ENCODE data around the gene RBM38. TPM values are rescaled to one million over a fixed set of nuclear protein-coding genes. Genes with fewer than 3 reads are reported as not detected.
"Not testable (repeated sequence)": the region's sequence is repeated elsewhere in the genome, so short reads cannot be mapped to it uniquely, and the experiment has no call there.

The RBM38 gene
- total RNA-seq = 10 to 100 TPM; 26.5 to 32.7 TPM
- long read RNA-seq, donor 1, transcript RBM38-203 (4 exons, 2,382 nt) = major isoform, 13 of 28 reads
- long read RNA-seq, donor 1, partial matches to known transcripts = 12 of 28 reads
- long read RNA-seq, donor 1, other reads (novel, unspliced or antisense) = 0 of 28 reads
- long read RNA-seq, donor 2, partial matches to known transcripts = 28 of 32 reads
- long read RNA-seq, donor 2, other reads (novel, unspliced or antisense) = 0 of 32 reads

DNA sequence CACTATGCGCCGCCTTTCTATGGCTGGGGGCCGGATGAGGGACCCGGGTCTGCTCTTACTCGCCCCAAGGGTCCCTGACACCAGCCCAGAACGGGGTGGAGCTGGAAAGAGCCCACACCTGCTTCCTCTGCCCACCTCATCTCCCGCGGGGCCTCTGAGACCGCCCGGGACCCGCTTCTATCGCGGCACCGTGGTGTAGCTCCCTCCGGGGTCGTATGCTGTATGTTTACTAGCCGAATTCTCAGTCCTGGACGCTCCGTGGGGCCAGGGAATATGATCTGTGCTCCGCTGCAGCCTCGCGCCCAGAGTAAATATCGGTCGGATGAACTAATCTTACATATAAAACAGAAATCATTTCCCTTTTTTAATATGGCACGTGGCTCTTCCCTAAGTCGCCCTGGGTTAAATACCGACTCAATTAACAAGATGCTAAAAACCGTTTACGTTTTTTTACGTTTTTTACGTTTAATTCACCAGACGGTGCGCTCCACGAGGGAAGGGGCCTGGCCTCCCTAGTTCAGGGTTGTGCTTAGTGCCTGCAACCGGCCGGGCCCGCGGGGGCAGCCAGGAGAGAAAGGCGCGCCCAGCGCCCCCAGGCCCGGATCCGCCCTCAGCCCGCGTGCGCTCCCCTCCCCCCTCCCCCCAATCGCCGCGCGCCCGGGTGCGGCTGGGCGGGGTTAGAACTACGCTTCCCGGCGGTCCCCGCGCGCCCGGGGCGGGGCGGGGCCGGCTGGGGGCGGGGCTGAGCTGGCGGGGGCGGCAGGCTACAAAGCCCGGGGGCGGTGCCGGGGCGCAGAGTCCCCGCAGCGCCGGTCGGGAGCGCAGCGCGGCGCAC is at the start of gene RBM38:
Gene RBM38, plus strand, starts transcription at position 793 of the 835 bp plus-strand sequence. CDS start 186 bp downstream, outside the sequence.
- peak; percentile 90 for DNase-seq (ENCODE audit: low spot score)
- intact Hi-C loops (cut with DNase I) = loop anchor here (5.0 to 10.0 kb wide), 2 partner anchors 51 to 54 kb away; no protein-coding TSS in a partner anchor

DNA sequence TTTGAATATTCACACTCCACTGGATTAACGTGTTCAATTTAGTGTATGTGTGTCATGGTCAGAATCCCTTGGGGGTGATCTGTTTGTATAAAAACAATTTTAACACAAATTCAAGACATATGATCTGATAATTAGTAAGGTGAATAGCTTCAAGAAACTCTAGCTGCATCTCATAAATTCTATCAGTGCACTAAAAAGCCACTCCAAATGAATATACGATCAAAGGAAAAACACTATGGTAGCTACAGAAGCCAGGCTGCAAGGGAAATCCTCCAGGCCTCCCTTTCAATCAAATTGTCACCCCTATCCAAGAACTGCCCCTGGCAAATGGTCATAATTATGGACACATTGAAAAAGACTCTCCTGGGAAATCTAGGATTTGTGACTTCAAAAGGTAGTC is 49.5 kb upstream of the RBM38 start:
- no peak for DNase-seq (ENCODE audit: low spot score)
- intact Hi-C loops (cut with DNase I) = no loop called here

DNA sequence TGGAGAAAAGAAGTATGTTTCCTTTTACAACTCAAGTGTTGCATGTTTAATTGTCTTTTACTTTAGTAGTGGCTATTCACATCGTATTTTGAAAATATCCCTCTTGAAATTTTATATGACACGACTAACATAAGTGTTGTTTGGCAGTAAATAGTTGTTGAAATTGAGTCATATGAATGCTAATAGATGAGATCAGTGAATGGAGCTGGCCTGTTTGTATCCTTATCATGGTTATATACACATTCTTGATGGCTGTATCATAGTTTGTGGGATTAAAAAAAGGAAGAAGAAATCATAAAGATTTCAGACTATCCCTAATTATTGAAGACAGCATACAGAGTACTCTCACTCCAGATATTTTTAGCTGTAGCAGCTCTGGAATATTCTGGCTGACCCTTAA is 48.4 kb upstream of the RBM38 start:
- no peak for DNase-seq (ENCODE audit: low spot score)
- intact Hi-C loops (cut with DNase I) = no loop called here

DNA sequence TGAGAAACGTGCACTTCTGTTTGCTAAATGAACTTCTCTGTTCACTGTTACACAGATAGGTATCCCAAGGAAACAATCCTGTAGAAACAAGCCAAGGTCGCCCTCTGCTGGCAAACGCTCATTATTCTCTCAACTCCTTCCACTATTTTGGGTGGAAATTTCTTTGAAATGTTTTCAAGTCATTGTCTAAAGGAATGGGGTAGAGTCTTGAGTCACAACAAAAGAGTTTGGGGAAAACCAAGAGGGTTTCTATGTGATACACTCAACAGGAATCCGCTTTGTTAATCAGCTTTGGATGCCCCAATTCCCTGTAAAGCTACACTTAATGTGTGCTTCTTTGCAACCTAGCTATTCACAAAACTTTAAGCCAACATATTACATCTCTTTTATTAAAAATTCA is 44.7 kb upstream of the RBM38 start:
- intact Hi-C loops (cut with DNase I) = loop anchor here (5.0 kb wide), 2 partner anchors 254 to 794 kb away; no protein-coding TSS in a partner anchor

DNA sequence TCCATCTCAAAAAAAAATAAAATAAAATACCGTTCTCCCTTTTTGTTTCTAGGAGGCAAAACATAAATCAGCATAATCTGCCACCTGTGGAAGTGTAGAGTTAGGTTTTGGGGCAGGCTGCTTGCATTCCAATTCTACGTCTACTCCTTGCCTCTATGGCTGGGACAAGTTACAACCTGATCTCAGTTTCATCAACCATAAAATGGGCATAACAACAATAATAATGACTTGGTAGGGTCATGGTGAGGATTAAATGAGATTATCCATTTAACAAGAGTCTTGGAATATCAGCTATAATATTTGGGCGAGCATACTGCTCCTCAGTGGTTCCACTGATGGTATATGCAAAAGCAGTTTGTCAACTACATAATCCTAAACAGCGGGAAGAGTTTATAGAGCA is 43.8 kb upstream of the RBM38 start:
- DNase-seq (ENCODE audit: low spot score) = no peak
- intact Hi-C loops (cut with DNase I) = loop anchor here (5.0 kb wide), 2 partner anchors 255 to 795 kb away; no protein-coding TSS in a partner anchor

More for the DNA sequence above, 44.7 kb upstream of the RBM38 start:
- DNase-seq (ENCODE audit: low spot score) = peak; percentile 93

DNA sequence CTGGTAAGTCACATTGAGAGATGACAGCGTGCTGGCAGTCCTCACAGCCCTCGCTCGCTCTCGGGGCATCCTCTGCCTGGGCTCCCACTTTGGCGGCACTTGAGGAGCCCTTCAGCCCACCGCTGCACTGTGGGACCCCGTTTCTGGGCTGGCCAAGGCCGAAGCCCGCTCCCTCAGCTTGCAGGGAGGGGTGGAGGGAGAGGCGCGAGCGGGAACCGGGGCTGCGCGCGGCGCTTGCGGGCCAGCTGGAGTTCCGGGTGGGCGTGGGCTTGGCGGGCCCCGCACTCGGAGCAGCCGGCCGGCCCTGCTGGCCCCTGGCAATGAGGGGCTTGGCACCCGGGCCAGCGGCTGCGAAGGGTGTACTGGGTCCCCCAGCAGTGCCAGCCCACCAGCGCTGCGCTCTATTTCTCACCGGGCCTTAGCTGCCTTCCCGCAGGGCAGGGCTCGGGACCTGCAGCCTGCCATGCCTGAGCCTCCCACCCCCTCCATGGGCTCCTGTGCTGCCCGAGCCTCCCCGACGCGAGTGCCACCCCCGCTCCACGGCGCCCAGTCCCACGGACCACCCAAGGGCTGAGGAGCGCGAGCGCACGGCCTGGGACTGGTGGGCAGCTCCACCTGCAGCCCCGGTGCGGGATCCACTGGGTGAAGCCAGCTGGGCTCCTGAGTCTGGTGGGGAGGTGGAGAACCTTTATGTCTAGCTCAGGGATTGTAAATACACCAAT is 42.8 kb upstream of the RBM38 start:
- DNase-seq (ENCODE audit: low spot score) = not testable (repeated sequence)
- intact Hi-C loops (cut with DNase I) = loop anchor here (5.0 kb wide), 2 partner anchors 256 to 796 kb away; no protein-coding TSS in a partner anchor

DNA sequence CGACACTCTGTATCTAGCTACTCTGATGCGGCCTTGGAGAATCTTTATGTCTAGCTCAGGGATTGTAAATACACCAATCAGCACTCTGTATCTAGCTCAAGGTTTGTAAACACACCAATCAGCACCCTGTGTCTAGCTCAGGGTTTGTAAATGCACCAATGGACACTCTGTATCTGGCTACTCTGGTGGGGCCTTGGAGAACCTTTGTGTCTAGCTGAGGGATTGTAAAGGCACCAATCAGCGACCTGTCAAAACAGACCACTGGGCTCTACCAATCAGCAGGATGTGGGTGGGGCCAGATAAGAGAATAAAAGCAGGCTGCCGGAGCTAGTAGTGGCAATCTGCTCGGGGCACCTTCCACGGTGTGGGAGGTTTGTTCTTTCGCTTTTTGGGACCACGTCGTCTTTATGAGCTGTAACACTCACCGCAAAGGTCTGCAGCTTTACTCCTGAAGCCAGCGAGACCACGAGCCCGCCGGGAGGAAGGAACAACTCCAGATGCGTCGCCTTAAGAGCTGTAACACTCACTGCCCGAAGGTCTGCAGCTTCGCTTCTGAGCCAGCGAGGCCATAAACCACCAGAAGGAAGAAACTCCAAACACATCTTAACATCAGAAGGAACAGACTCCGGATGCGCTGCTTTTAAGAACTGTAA is 42.1 kb upstream of the RBM38 start:
- intact Hi-C loops (cut with DNase I) = loop anchor here (5.0 kb wide), 2 partner anchors 257 to 797 kb away; no protein-coding TSS in a partner anchor

DNA sequence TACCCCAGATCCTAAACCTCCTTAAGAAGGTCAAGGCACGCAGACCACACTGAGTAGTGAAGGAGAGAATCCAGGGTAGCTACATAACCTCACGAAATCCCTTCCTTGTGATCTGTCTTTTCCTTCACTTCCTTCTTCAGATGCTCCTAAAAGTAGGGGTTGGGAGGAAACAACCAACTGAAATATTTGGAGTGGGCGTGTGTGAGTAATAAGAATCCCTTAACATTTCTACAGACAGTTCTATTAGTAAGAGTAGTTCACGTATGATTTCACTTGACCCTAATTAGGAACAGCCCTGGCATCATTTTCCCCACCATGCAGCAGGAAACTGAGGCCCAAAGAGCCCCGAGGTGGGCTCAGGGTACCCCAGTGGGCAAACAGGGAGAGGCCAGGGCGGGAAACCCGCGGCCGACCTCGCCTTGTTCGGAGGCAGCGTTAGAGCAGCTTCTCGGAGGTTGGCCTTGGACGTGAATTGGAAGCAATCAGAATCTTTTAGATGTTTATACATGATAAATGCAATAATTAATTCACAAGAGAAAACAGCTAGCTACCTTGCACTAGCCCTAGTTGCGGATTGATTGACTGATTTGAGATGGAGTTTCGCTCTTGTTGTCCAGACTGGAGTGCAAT is 41.0 kb upstream of the RBM38 start:
- intact Hi-C loops (cut with DNase I) = no loop called here
- DNase-seq (ENCODE audit: low spot score) = no peak

More for the DNA sequence above, 42.1 kb upstream of the RBM38 start:
- DNase-seq (ENCODE audit: low spot score) = not testable (repeated sequence)

DNA sequence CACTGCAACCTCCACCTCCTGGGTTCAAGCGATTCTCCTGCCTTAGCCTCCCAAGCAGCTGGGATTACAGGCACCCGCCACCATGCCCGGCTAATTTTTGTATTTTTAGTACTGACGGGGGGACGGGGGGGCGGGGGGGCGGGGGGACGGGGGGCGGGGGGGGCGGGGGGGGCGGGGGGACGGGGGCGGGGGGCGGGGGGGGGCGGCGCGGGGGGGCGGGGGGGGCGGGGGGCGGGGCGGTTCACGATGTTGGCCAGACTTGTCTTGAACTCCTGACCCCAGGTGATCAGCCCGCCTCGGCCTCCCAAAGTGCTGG is 40.5 kb upstream of the RBM38 start:
- intact Hi-C loops (cut with DNase I) = not testable (repeated sequence)

DNA sequence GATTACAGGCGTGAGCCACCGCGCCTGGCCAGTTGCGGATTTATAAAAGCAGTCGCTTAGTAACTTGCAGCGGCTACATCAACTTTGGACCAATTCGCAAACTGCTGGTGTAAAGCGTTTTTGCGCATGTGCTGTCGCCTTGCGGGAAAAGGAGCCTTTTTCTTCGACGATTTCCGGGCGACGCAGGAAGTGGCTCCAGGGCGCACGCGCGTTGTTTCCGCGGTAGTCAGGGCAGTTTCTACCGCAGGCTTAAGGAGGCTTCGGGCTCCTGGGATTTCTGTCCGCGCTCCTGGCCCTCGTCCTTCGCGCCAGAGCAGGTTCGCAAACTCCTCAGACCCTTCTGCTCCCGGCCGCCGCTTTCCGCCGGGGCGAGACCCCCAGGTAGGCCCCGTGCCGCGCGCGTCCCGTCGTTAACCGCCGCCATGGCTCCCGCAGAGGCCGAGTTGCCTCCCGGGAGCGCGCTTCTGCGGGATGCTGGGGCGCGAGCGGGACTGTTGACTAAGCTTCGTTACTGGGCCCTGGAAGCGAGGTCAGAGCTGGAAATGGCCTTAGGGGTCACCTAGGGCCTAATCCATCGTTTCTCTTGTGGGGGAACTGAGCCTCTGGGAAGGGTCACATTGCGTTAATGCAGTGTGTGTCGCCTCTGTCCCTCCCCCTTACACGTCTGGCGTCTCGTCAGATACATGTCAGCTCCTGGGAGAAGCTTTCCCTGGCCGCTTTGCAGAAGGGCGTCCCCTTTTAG is 40.0 kb upstream of the RBM38 start, which contains the start of gene RAE1:
Gene RAE1, plus strand, starts transcription at position 214 of the 742 bp plus-strand sequence. CDS start 2,784 bp downstream, outside the sequence.
- DNase-seq (ENCODE audit: low spot score) = peak; percentile 97
- intact Hi-C loops (cut with DNase I) = no loop called here

More for the DNA sequence above, 40.5 kb upstream of the RBM38 start:
- DNase-seq (ENCODE audit: low spot score) = not testable (repeated sequence)

DNA sequence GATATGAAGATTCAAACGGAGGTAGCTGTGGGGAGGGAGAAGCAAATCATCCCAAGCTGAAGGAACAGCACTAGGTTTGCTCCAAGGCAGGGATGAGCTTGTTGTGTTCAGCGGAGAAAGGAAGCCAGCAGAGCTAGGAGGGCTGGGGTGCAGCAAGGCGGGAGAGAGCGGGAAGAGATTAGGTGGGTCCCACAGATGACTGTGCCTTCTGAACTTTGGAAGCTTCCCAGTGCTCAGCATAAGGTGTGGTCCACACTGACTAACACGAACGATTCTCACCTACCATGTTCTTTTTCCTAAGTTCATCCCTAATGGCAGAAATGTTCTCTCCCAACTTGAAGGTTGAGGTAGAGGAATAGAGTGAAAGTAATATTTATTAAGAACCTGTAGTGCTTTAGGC is 38.9 kb upstream of the RBM38 start:
- DNase-seq (ENCODE audit: low spot score) = no peak
- intact Hi-C loops (cut with DNase I) = no loop called here

DNA sequence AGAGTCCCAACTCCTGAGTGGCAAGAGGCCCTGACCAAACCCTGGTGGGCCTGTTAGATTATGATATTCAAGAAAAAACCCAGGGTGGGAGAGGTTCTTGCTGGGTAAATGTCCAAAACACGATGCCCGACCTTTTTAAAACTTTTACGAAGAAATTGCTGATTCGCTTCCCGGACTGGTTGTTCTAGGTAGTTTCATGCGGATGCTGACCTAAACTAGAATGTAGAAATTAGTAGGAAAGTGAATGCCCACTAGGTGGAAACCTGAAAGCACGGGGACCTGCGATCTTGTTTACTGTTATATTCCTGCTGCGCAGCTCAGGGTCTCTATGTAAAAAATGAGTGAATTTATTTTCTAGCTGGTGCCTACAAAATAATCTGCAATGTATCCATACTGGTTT is 37.8 kb upstream of the RBM38 start:
- intact Hi-C loops (cut with DNase I) = no loop called here
- DNase-seq (ENCODE audit: low spot score) = no peak

DNA sequence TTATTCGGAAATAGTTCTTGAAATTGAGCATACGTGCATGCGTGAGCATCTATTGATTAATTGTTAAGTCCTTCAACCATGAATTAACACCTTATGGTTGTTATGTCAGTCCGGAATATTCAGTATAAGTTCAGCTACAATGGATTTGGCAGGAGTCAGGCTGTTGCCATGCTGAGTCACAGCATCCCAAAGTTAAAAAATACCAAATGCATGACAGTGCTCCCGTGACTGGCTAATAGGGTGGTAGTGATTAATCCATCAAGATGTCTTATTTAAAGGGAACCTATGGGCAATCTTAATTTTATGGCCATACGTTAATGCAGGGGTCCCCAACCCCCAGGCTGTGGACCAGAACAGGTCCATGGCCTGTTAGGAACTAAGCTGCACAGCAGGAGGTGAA is 29.7 kb upstream of the RBM38 start:
- intact Hi-C loops (cut with DNase I) = no loop called here

DNA sequence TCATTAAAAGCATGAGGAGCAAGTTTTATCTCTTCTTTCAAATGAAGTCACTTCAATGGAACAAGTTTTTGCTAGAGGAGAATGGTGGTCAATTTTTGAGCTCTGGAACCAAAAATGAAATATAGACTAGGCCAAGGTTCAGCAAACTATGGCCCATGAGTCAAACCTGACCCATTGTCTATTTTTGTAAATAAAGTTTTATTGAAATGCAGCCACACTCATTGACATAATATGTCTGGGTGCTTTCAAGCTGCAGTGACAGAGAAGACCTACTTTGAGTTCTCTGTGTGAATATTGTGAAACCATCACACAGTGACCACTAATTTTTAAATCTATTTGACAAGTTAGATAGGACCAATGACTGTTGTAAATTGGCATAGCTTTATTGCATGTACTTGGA is 26.7 kb upstream of the RBM38 start:
- intact Hi-C loops (cut with DNase I) = no loop called here
- no peak for DNase-seq (ENCODE audit: low spot score)

More for the DNA sequence above, 29.7 kb upstream of the RBM38 start:
- DNase-seq (ENCODE audit: low spot score) = no peak

DNA sequence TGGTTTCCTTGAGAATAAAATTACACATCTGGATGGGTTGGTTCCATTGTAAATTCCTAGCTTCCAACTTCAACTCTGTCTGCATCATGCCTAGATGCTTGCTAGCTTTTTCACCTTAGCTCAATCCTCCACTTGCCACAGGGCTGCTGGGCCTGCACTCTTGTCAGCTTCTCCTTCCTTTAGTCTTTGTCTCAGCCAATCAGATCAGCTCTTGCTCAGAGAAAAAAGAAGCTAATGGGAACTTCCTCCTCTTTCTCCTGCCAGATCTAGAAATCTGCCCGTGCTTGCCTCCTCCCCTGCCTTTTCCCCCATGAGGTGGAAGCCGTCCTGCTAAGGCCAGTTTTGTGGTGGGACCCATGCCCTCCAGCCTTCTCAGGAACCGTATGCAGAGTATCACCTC is 21.6 kb upstream of the RBM38 start:
- no peak for DNase-seq (ENCODE audit: low spot score)
- intact Hi-C loops (cut with DNase I) = no loop called here

DNA sequence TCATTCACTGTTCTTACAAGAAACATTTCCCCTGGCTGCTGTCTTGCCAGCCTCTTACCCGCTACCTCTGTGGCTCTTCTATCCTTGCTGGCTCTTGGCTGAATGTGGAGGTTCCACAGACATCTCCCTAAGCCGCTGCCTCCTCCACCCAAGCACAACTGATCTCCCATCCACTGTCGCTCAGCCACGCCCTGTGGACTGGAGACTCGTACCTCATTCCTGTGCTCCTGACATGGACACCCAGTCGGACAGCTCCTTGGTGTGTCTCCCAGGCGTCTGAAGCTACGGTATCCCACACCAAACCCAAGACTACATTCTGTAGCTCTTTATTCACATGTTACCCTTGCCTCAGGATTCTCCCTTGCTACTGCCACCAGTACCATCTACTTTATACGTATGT is 20.9 kb upstream of the RBM38 start:
- DNase-seq (ENCODE audit: low spot score) = no peak
- intact Hi-C loops (cut with DNase I) = loop anchor here in 1 of 2 donors (10.0 kb wide), 1 partner anchor 834 kb away; no protein-coding TSS in a partner anchor

DNA sequence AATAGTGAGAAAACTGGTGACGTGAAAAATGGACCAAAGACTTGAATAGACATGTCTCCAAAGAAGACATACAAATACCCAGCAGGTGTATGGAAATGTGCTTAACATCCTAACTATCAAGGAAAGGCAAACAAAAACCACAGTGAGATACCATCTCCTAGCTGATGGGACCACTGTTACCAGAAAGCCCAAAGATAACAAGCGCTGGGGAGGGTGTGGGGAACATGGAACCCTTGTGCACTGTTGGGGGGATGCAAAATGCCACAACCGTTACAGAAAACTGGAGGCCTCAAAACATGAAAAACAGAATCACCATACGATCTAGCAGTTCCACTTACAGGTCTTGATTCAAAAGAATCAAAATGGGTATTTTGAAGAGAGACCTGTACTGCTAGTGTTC is 19.8 kb upstream of the RBM38 start:
- no peak for DNase-seq (ENCODE audit: low spot score)
- intact Hi-C loops (cut with DNase I) = loop anchor here in 1 of 2 donors (10.0 kb wide), 1 partner anchor 833 kb away; no protein-coding TSS in a partner anchor

DNA sequence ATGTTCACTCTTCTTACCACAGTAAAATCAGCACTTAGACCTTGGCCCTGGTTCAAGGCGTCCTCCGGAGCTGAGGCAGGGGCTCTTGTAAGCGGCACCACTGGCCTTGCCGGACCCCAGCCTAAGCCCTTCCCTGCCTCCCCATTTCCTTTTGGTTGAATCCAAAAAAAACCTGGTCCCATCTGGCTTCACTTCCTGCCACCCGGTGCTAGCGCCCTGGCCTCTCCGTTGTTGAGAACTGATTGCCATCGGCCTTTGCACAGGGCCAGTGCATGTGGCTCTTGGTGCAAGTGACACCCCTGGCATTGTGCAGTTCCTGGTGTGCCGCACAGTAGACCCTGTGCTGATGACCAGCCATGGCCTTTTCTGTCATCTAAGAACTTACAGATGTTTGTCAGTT is 19.0 kb upstream of the RBM38 start:
- intact Hi-C loops (cut with DNase I) = loop anchor here in 1 of 2 donors (10.0 kb wide), 1 partner anchor 833 kb away; no protein-coding TSS in a partner anchor
- no peak for DNase-seq (ENCODE audit: low spot score)
